Measurements from ENCODE around the gene ZNHIT6.

DNA sequence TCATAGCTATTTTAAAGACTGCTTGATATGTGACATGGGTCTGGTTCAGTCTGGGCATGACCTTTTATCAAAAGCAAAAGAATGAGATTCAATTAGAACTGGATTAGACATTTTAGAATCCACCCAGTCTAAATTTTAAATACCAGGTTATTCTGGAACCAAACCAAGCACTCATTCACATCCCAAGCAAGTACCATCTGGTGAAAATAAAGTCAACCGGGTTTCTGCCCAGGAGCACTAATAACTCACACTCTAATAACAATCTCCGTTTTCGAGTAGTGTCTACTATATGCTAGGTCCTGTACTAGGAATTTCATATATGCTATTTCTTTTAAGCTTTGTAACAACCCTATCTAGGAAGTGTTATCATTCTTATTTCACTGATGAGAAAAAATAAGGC is 30.6 kb downstream of the ZNHIT6 start:
- TF ChIP-seq, protein P1, sequence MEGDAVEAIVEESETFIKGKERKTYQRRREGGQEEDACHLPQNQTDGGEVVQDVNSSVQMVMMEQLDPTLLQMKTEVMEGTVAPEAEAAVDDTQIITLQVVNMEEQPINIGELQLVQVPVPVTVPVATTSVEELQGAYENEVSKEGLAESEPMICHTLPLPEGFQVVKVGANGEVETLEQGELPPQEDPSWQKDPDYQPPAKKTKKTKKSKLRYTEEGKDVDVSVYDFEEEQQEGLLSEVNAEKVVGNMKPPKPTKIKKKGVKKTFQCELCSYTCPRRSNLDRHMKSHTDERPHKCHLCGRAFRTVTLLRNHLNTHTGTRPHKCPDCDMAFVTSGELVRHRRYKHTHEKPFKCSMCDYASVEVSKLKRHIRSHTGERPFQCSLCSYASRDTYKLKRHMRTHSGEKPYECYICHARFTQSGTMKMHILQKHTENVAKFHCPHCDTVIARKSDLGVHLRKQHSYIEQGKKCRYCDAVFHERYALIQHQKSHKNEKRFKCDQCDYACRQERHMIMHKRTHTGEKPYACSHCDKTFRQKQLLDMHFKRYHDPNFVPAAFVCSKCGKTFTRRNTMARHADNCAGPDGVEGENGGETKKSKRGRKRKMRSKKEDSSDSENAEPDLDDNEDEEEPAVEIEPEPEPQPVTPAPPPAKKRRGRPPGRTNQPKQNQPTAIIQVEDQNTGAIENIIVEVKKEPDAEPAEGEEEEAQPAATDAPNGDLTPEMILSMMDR (IDR thresholded peaks at IDR 0.05), result no peak
- no peak for TF ChIP-seq POLR2A (IDR thresholded peaks at IDR 0.05)
- no peak for TF ChIP-seq POLR2AphosphoS5 (IDR thresholded peaks at IDR 0.05)
- no peak for TF ChIP-seq EP300 (IDR thresholded peaks at IDR 0.05)
